Esophagus muscularis mucosa (tissue), 4 donors: ENCODE measurements around the gene GCGR. TPM values are rescaled to one million over a fixed set of nuclear protein-coding genes. Genes with fewer than 3 reads are reported as not detected.

Source experiments
- DNase-seq: peaks from one replicate; pipeline ENCODE4 v3.0.0-alpha.2; 2017; ENCODE audit errors: extremely low spot score
- H3K27ac ChIP-seq, 4 donors: fragments of 200-600 bp; sonication (generic); replicated peaks in 1 of 4; 1 replicate in 3 of 4; 2 replicates in 1 of 4; pipeline ENCODE4 v1.5.1; 2016 to 2019; ENCODE audit warnings: mild to moderate bottlenecking in 1 of 4
- H3K27me3 ChIP-seq, 4 donors: fragments of 200-600 bp; sonication (generic); one replicate each; pipeline versions ENCODE4 v1.5.1 to v1.6.0; 2016 to 2019
- H3K36me3 ChIP-seq, 4 donors: fragments of 200-600 bp; sonication (generic); one replicate each; pipeline ENCODE4 v1.5.1; 2016 to 2019
- H3K4me1 ChIP-seq, 4 donors: fragments of 200-600 bp; sonication (generic); one replicate each; pipeline ENCODE4 v1.5.1; 2016 to 2019
- H3K4me3 ChIP-seq, 4 donors: fragments of 200-600 bp; sonication (generic); 1 replicate in 2 of 4; 2 replicates in 2 of 4; pipeline ENCODE4 v1.5.1; 2016 to 2019; ENCODE audit warnings: mild to moderate bottlenecking in 4 of 4, moderate library complexity in 1 of 4
- H3K9me3 ChIP-seq, 4 donors: fragments of 200-600 bp; sonication (generic); 1 replicate in 3 of 4; 2 replicates in 1 of 4; pipeline ENCODE4 v1.5.1; 2016 to 2019
- EP300 ChIP-seq: sonication (generic); formaldehyde crosslinking; IDR thresholded peaks from one replicate; pipeline ENCODE4 v1.6.1; 2017; ENCODE audit warnings: antibody characterized with exemption
- POLR2A ChIP-seq: fragments of 450-650 bp; IDR thresholded peaks from one replicate; pipeline ENCODE4 v1.6.1; 2017; ENCODE audit warnings: antibody characterized with exemption, moderate library complexity, mild to moderate bottlenecking, low read depth
- POLR2AphosphoS5 ChIP-seq, 2 donors: sonication (generic); formaldehyde crosslinking; IDR thresholded peaks; one replicate each; pipeline ENCODE4 v1.6.1; 2017; ENCODE audit warnings: antibody characterized with exemption in 2 of 2
- whole genome bisulfite sequencing: methylation state at CpG from one replicate; pipeline ENCODE4 v1.1.5; 2018; 5-methylcytosine and 5-hydroxymethylcytosine counted together
- intact Hi-C: fragments of 100-400 bp; cut with DNase I; formaldehyde crosslinking; loops from one replicate; pipeline ENCODE4 v1.15.1; 2023
- total RNA-seq, 4 donors: library from RNA; depleted of rRNA; stranded (reverse); fragments of >200 nt; gene quantifications; one replicate each; pipeline versions ENCODE4 v1.1.0 to v1.2.1, GENCODE V29; 2016
- TF ChIP-seq, protein P1 (sequence below), 3 experiments: fragments of 200-600 bp in 2 of 3; fragments of 450-650 bp in 1 of 3; sonication (generic) in 2 of 3; IDR thresholded peaks; one replicate each; pipeline ENCODE4 v1.5.1; 2017 to 2019; ENCODE audit warnings: antibody characterized with exemption in 3 of 3, mild to moderate bottlenecking in 2 of 3, moderate library complexity in 1 of 3

The GCGR gene
- total RNA-seq, 4 donors from 2014 or later, result 0.17 to 0.40 TPM; not detected in 2

DNA sequence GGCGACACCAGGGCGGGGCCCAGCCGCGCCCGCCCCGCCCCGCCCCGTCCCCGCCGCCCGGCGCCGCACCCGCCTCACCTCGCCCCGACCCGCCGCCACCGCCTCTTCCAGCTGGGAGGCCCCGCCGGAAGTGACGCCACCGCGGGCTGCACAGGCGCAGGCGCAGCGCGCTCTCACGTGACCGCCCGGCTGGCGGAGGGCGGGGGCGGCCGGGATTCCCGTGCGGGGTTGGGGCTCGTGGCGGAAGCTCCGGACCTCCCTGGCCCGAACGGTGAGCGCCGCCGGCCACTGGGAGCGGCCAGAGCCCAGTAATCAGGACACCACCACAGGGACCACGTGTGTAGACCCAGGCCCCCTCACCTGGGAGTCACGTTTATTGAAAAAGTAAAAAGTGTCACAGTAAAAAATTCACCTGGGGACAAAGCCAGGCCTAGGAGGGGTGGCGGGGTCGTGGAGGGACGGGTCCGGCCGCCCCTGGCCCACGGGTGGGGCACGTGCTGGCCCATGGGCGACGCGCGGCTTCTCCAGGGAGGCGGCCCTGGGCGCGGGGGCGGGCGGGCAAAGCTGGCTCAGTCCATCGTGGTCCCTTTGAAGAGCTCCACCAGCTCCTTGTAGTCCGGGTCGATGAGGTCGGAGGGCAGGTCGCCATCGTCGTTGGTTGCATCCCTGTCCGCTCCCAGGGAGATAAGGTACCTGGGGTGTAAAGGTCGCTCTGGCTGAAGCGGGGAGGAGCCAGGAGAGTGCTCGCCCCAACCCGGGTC, 29.4 kb downstream of the GCGR start, which contains the start of gene MCRIP1:
MCRIP1 (minus strand) TSS at position 132 of the 761 bp plus-strand sequence. CDS start 8,785 bp downstream, outside the sequence.
- peak within 1 kb of the TSS; percentile 93 to 96 (median 95) for H3K27ac ChIP-seq
- TF ChIP-seq, protein P1, sequence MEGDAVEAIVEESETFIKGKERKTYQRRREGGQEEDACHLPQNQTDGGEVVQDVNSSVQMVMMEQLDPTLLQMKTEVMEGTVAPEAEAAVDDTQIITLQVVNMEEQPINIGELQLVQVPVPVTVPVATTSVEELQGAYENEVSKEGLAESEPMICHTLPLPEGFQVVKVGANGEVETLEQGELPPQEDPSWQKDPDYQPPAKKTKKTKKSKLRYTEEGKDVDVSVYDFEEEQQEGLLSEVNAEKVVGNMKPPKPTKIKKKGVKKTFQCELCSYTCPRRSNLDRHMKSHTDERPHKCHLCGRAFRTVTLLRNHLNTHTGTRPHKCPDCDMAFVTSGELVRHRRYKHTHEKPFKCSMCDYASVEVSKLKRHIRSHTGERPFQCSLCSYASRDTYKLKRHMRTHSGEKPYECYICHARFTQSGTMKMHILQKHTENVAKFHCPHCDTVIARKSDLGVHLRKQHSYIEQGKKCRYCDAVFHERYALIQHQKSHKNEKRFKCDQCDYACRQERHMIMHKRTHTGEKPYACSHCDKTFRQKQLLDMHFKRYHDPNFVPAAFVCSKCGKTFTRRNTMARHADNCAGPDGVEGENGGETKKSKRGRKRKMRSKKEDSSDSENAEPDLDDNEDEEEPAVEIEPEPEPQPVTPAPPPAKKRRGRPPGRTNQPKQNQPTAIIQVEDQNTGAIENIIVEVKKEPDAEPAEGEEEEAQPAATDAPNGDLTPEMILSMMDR (IDR thresholded peaks at IDR 0.05), result no peak
- TF ChIP-seq EP300, result no peak
- TF ChIP-seq POLR2AphosphoS5 (IDR thresholded peaks at IDR 0.05), result peak; percentile 97 to 98
- TF ChIP-seq POLR2A, result peak; percentile 82
- H3K4me3 ChIP-seq, result peak within 1 kb of the TSS; percentile 83 to 98 (median 95)
- peaks cover 23 to 60% (median 46%) of the 10 kb centered on the region in 4 donors for H3K4me1 ChIP-seq
- WGBS, result 3% methylated on average over 34 of the region's 76 CpGs
- intact Hi-C loops, result loop anchor here (5.0 kb wide), 1 partner anchor 39 kb away; the partner anchor contains the start of gene ARHGDIA
- no peaks in the 10 kb centered on the region for H3K9me3 ChIP-seq
- no peaks in the 10 kb centered on the region for H3K27me3 ChIP-seq
- peak; percentile 98 for DNase-seq
- peaks cover 0 to 7% (median 3%) of the 10 kb centered on the region in 4 donors for H3K36me3 ChIP-seq

DNA sequence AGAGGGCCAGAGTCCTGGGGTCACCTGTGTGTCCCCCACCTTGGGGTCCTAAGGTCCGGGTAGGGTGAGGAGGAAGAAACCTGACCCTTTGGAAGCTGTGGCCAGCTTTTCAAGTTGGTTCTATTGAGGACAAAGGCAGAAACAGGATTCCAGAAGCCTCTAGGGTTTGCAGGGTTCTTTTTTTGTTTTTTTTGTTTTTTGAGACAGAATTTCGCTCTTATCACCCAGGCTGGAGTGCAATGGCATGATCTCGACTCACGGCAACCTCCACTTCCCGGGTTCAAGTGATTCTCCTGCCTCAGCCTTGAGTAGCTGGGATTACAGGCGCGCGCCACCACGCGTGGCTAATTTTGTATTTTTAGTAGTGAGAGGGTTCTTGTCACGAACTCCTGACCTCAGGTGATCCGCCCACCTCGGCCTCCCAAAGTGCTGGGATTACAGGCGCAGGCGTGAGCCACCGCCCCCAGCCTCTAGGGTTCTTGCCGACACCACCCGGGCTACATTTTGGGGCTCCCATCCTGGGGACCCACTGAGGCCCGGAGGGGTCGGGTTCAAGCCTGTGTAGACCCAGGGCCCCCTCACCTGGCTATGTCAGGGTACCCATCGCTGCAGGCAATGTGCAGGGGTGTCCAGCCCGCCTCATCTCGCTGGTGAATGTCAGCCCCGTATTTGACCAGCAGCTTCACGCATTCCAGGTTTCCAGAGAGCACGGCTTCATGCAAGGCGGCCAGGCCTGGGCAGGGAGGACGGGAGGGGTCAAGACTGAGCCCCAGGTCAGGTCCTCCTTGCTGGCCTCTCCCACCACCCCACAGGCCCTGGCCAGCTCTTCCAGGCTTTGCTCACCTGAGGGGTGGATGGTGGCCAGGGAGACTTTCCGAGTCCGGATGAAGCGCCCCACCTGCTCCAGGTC, 30.2 kb downstream of the GCGR start:
- intact Hi-C loops, result loop anchor here (5.0 kb wide), 1 partner anchor 38 kb away; the partner anchor contains the start of gene ARHGDIA
- peak overlapping the region; percentile 82 to 96 (median 92) for H3K27ac ChIP-seq
- H3K36me3 ChIP-seq, result peaks cover 0 to 7% (median 3%) of the 10 kb centered on the region in 4 donors
- no peaks in the 10 kb centered on the region for H3K9me3 ChIP-seq
- peaks cover 23 to 51% (median 40%) of the 10 kb centered on the region in 4 donors for H3K4me1 ChIP-seq
- 83% methylated on average over 26 of the region's 31 CpGs for WGBS
- H3K4me3 ChIP-seq, result peak overlapping the region; percentile 83 to 98 (median 95)
- TF ChIP-seq, protein P1 (IDR thresholded peaks at IDR 0.05), result no peak
- no peak for TF ChIP-seq EP300
- peak; percentile 12 for TF ChIP-seq POLR2A
- TF ChIP-seq POLR2AphosphoS5 (IDR thresholded peaks at IDR 0.05), result no peak
- H3K27me3 ChIP-seq, result no peaks in the 10 kb centered on the region
- no peak for DNase-seq

DNA sequence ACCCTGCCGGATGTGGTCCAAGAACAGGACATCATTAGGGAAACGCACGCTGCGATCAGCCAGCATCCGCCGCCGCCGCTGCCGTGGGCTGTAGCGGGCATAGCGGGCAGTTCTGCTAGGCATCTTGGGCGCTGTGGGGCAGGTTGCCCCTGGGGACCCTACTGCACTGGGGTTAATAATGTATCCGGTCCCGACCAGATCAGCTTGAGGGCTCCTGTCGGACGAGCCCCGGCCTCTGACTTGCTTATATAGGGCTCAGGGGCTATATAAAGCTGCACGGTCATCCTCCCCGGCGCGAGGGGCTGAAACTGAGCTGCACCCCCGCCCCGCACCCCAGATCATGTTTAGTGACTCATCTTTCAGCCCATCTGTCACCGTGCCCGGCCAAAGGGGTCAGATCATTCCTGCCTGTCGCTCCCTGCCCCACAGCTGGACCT, 30.9 kb downstream of the GCGR start, which contains the start of gene PPP1R27:
PPP1R27 (minus strand) TSS at position 220 of the 437 bp plus-strand sequence; CDS start at position 123, 97 bp downstream.
- intact Hi-C loops, result loop anchor here (5.0 kb wide), 1 partner anchor 37 kb away; the partner anchor contains the start of gene ARHGDIA
- no peak for DNase-seq
- peaks cover 0 to 5% (median 2%) of the 10 kb centered on the region in 4 donors for H3K36me3 ChIP-seq
- 93% methylated on average over 26 of the region's 26 CpGs for WGBS
- TF ChIP-seq POLR2A, result peak; percentile 83
- TF ChIP-seq, protein P1 (IDR thresholded peaks at IDR 0.05), result no peak
- no peak for TF ChIP-seq POLR2AphosphoS5 (IDR thresholded peaks at IDR 0.05)
- no peak for TF ChIP-seq EP300
- peaks cover 22 to 45% (median 34%) of the 10 kb centered on the region in 4 donors for H3K4me1 ChIP-seq
- H3K4me3 ChIP-seq, result peak within 1 kb of the TSS; percentile 83 to 98 (median 95)
- no peaks in the 10 kb centered on the region for H3K9me3 ChIP-seq
- H3K27me3 ChIP-seq, result no peaks in the 10 kb centered on the region
- H3K27ac ChIP-seq, result peak within 1 kb of the TSS; percentile 82 to 96 (median 92)

DNA sequence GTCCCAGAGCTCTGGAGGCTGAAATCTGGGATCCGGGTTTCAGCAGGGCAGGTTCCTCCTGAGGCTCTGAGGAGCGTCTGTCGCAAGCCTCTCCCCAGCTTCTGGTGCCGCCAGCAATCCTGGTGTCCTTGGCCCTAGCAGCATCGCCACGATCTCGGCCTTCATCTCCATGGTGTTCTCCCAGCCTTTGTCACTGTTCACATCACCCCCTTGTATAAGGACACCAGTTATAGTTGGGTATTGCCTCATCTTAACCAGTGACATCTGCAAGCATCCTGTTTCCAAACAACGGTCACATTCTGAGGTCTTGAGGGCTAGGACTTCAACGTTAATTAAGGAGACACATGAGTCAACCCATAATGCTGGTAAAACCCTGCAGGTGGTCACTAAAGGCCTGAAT, 33.7 kb downstream of the GCGR start:
- no peak for DNase-seq
- WGBS, result 76% methylated on average over 9 of the region's 9 CpGs
- Histone ChIP-seq H3K9me3 (no peaks in the 10 kb centered on the region), H3K4me1 (peaks cover 11 to 17% (median 16%) of the 10 kb centered on the region in 4 donors), H3K27ac (no peak overlapping the region), H3K4me3 (no peak overlapping the region), H3K36me3 (peaks cover 0 to 8% (median 5%) of the 10 kb centered on the region in 4 donors), H3K27me3 (no peaks in the 10 kb centered on the region)
- TF ChIP-seq EP300 (no peak), POLR2A (no peak), POLR2AphosphoS5 (IDR thresholded peaks at IDR 0.05) (no peak)
- TF ChIP-seq, protein P1 (IDR thresholded peaks at IDR 0.05), result no peak
- intact Hi-C loops, result no loop called here
